Measurements from ENCODE around the gene GALNT17.

GALNT17 gene

DNA sequence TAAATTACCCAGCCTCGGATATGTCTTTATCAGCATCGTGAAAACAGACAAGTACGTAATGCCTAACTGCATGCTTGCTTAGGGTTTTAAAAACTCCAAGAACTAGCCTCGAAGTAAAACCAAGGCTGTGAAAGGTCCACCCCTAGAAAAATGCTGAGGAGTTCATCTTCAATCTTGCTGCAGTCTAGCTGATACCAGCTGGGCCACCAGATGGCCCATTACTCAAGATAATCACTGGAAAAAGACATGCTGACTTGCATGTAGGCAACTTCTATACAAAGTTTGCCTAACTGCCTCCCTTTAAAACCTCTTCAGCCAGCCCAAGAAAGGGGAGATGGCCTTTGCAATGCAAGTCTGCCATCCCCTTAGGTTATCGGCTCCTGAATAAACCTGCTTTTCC is 614.1 kb downstream of the GALNT17 start:
- no peak overlapping the region for H3K27ac Mint-ChIP-seq
- peaks cover 11% of the 10 kb centered on the region for H3K9me3 Mint-ChIP-seq
- H3K36me3 Mint-ChIP-seq (ENCODE audit: low read depth): no peaks in the 10 kb centered on the region
- no peak overlapping the region for H3K4me3 Mint-ChIP-seq
- no peaks in the 10 kb centered on the region for H3K4me1 Mint-ChIP-seq
- TF ChIP-seq, protein P1, sequence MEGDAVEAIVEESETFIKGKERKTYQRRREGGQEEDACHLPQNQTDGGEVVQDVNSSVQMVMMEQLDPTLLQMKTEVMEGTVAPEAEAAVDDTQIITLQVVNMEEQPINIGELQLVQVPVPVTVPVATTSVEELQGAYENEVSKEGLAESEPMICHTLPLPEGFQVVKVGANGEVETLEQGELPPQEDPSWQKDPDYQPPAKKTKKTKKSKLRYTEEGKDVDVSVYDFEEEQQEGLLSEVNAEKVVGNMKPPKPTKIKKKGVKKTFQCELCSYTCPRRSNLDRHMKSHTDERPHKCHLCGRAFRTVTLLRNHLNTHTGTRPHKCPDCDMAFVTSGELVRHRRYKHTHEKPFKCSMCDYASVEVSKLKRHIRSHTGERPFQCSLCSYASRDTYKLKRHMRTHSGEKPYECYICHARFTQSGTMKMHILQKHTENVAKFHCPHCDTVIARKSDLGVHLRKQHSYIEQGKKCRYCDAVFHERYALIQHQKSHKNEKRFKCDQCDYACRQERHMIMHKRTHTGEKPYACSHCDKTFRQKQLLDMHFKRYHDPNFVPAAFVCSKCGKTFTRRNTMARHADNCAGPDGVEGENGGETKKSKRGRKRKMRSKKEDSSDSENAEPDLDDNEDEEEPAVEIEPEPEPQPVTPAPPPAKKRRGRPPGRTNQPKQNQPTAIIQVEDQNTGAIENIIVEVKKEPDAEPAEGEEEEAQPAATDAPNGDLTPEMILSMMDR (IDR thresholded peaks at IDR 0.05; ENCODE audit: unreplicated experiment in 3 of 3): no peak
- H3K27me3 Mint-ChIP-seq (ENCODE audit: low read depth): peaks cover 17% of the 10 kb centered on the region

DNA sequence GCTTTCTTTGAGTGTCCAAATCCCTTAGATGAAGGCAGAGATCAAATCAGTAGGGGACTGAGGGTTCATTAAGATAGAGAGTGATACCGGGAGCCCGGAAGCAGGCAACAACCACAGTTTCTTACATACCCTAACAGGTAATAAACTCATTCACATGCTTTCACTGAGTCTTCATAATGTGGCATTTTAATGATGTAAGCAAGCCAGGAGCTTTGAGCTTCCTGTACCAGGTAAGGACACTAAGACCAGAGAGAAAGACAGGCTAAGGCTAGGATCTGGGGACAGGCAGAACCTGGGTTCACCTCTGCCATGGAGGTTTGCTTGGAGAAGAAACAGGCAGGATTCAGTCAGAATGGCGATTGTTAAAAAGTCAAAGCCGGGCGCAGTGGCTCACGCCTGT is 618.3 kb downstream of the GALNT17 start:
- H3K27ac Mint-ChIP-seq: no peak overlapping the region
- H3K4me1 Mint-ChIP-seq: peaks cover 9% of the 10 kb centered on the region
- peaks cover 42% of the 10 kb centered on the region for H3K27me3 Mint-ChIP-seq (ENCODE audit: low read depth)
- peaks cover 14% of the 10 kb centered on the region for H3K9me3 Mint-ChIP-seq
- TF ChIP-seq, protein P1 (IDR thresholded peaks at IDR 0.05; ENCODE audit: unreplicated experiment in 3 of 3): no peak
- no peak overlapping the region for H3K4me3 Mint-ChIP-seq
- no peaks in the 10 kb centered on the region for H3K36me3 Mint-ChIP-seq (ENCODE audit: low read depth)

DNA sequence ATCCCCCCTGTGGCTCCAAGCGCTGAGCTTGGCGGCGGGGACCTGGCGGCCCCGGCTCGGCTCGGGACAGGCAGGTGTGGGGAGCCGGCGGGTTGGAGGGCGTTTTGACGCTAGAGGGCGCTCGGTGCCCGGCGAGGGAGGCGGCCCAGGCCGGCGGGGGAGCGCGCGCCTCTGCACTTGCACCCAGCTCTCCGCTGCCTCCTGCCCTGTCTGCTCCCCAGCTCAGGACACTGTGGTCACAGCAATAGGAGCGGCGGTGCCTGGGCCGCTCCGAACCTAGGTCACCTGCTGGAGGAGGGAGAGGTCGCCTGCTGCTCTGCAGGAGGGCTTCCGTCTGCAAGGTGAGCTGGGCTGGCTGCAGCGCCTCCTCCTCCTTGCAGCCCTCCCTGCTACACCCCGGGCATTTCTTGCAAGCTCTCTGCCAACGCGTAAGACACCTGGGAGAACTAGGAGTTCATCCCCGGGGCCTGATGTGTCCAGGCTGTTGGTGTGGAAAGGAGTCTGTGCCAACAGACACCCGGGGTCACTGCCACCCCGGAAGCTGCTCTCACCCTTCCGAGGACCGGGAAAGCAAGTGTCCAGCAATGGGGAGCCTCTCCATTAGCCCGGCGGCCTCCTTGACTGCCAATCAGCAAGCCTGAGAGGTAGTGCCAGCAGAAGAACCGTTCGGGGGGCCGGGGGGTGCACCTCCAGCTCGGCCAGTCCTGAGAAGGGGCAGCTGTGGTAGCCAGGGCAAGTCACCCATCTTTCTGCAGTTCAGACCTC is 620.4 kb downstream of the GALNT17 start:
- no peaks in the 10 kb centered on the region for H3K36me3 Mint-ChIP-seq (ENCODE audit: low read depth)
- TF ChIP-seq, protein P1 (IDR thresholded peaks at IDR 0.05; ENCODE audit: unreplicated experiment in 3 of 3): peak; percentile 76 to 88 (median 76)

DNA sequence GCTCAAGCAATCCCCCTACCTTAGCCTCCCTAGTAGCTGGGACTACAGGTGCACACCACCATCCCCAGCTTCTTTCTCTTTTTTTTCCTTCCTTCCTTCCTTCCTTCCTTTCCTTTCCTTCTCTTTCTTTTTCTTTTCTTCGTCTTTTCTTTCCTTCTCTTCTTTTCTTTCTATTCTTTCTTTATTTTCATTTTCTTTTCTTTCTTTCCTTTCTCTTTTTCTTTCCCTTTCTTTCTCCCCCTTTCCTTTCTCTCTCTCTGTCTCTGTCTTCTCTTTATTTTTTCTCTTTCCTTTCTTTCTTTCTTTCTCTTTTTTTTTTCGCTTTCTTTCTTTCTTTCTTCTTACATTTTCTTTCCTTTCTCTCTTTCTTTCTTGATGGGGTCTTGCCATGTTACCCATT is 621.3 kb downstream of the GALNT17 start:
- Mint-ChIP-seq H3K36me3 (ENCODE audit: low read depth) (no peaks in the 10 kb centered on the region), H3K27ac (peak overlapping the region in 1 of 3 experiments; percentile 40), H3K27me3 (ENCODE audit: low read depth) (peaks cover 49% of the 10 kb centered on the region), H3K4me3 (peak overlapping the region in 2 of 3 experiments; percentile 41 to 64), H3K4me1 (peaks cover 9% of the 10 kb centered on the region), H3K9me3 (peaks cover 27% of the 10 kb centered on the region)
- TF ChIP-seq, protein P1 (IDR thresholded peaks at IDR 0.05; ENCODE audit: unreplicated experiment in 3 of 3): no peak

More for the DNA sequence above, 620.4 kb downstream of the GALNT17 start:
- Mint-ChIP-seq H3K4me3 (no peak overlapping the region), H3K27ac (no peak overlapping the region), H3K4me1 (peaks cover 9% of the 10 kb centered on the region), H3K9me3 (peaks cover 28% of the 10 kb centered on the region), H3K27me3 (ENCODE audit: low read depth) (peaks cover 49% of the 10 kb centered on the region)

DNA sequence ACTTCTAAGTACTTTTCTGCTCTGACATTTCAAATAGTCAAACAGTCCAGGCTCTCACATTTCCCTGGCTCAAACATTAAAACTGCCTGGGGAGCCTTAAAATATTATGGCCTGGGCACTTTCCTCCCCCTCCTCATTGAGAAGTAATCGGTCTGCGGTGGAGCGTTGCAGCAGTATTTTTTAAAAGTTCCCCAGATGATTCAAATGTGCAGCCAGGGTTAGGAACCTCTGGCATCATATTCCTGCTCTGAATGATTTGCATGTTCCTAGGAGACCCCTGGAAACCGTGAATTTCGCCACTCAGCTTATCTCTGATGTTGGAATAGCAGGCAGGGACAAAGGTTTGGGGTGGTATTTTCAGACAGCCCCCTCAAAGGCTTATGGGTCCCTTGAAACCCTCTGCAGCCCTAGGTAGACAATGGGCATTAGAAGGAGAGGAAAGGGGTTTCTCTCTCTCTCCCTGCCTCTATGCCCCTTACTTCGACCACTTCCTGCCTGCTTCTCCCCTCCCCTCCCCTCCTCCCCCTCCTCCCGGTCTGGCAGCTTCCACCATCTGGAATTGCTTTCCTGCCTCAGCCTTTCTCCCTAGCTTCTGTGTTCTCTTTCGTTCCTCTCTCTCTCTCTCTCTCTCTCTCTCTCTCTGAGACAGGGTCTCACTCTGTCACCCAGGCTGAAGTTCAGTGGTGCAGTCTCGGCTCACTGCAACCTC is 622.2 kb downstream of the GALNT17 start:
- H3K36me3 Mint-ChIP-seq (ENCODE audit: low read depth): no peaks in the 10 kb centered on the region
- H3K4me1 Mint-ChIP-seq: peaks cover 9% of the 10 kb centered on the region

More for the DNA sequence above, 622.2 kb downstream of the GALNT17 start:
- peaks cover 25% of the 10 kb centered on the region for H3K9me3 Mint-ChIP-seq
- peak overlapping the region in 1 of 3 experiments; percentile 40 for H3K27ac Mint-ChIP-seq
- H3K4me3 Mint-ChIP-seq: peak overlapping the region in 2 of 3 experiments; percentile 36 to 64
- peaks cover 45% of the 10 kb centered on the region for H3K27me3 Mint-ChIP-seq (ENCODE audit: low read depth)
- TF ChIP-seq, protein P1 (IDR thresholded peaks at IDR 0.05; ENCODE audit: unreplicated experiment in 3 of 3): no peak
